Activated CD4-positive, CD25-positive, alpha-beta regulatory T cell treated with anti-CD3 and anti-CD28 coated beads, Interleukin-2, amount 50 U/mL, for 24 hours (primary cell): ENCODE data around the gene ZSCAN5C.
"Not testable (repeated sequence)": the region's sequence is repeated elsewhere in the genome, so short reads cannot be mapped to it uniquely, and the experiment has no call there.

Source experiments
- ATAC-seq, 2 donors: fragments of 150-1000 bp; cut with Tn5 transposase; one replicate each; pipeline ENCODE4 v1.10.0; 2021; ENCODE audit warnings: mild to moderate bottlenecking in 1 of 2, moderate library complexity in 1 of 2

ZSCAN5C gene

GRCh38 chr19:56193981-56194640, 8.0 kb upstream of the ZSCAN5C start:
- no peak for ATAC-seq

GRCh38 chr19:56197646-56198045, 4.4 kb upstream of the ZSCAN5C start, which contains the start of gene ZSCAN5B:
Gene ZSCAN5B (minus strand): TSS chr19:56197783. CDS start chr19:56193052, 4,731 bp downstream.
- ATAC-seq = not testable (repeated sequence)

GRCh38 chr19:56199687-56200086, 2.4 kb upstream of the ZSCAN5C start:
- ATAC-seq = no peak

GRCh38 chr19:56207581-56207980, 5.5 kb downstream of the ZSCAN5C start:
- ATAC-seq = not testable (repeated sequence)

- no peak for ATAC-seq
Measured at GRCh38 chr19:56209091-56209490, 7.0 kb downstream of the ZSCAN5C start.

GRCh38 chr19:56210036-56210435, 8.0 kb downstream of the ZSCAN5C start:
- not testable (repeated sequence) for ATAC-seq

- no peak for ATAC-seq
Measured at GRCh38 chr19:56211718-56212117, 9.6 kb downstream of the ZSCAN5C start.

GRCh38 chr19:56217039-56217949, 15.2 kb downstream of the ZSCAN5C start:
- no peak for ATAC-seq

GRCh38 chr19:56218961-56219360, 16.9 kb downstream of the ZSCAN5C start:
- no peak for ATAC-seq

- not testable (repeated sequence) for ATAC-seq
Measured at GRCh38 chr19:56221442-56221841, 19.4 kb downstream of the ZSCAN5C start.

- ATAC-seq = no peak
Measured at GRCh38 chr19:56221851-56222250, 19.8 kb downstream of the ZSCAN5C start.

GRCh38 chr19:56222901-56223300, 20.8 kb downstream of the ZSCAN5C start:
- no peak for ATAC-seq

GRCh38 chr19:56223481-56223880, 21.4 kb downstream of the ZSCAN5C start:
- ATAC-seq = no peak

- no peak for ATAC-seq
Measured at GRCh38 chr19:56245121-56245740, 43.2 kb downstream of the ZSCAN5C start.

- ATAC-seq = not testable (repeated sequence)
Measured at GRCh38 chr19:56245764-56246163, 43.7 kb downstream of the ZSCAN5C start.

- ATAC-seq = not testable (repeated sequence)
Measured at GRCh38 chr19:56248736-56249338, 46.8 kb downstream of the ZSCAN5C start.

- peak in 1 of 2 donors; percentile 48 for ATAC-seq
Measured at GRCh38 chr19:56252699-56253422, 50.8 kb downstream of the ZSCAN5C start.

- peak in 1 of 2 donors; percentile 33 for ATAC-seq
Measured at GRCh38 chr19:56253737-56254136, 51.7 kb downstream of the ZSCAN5C start.

- no peak for ATAC-seq
Measured at GRCh38 chr19:56258272-56258671, 56.2 kb downstream of the ZSCAN5C start.
